SK-N-SH treated with all-trans-retinoic acid at 6 μM for 48 hours (cell line): ENCODE data around the gene FGF6.

Source experiments
- CREB5 ChIP-seq: fragments of 250-450 bp; sonication (Bioruptor Pico); IDR thresholded peaks from 2 replicates; pipeline ENCODE4 v1.5.1; 2020; ENCODE audit warnings: low read depth, mild to moderate bottlenecking, moderate library complexity
- CSDC2 ChIP-seq: fragments of 250-450 bp; sonication (Bioruptor Pico); IDR thresholded peaks from 2 replicates; pipeline ENCODE4 v1.5.0; 2020; ENCODE audit warnings: mild to moderate bottlenecking, moderate library complexity
- GLIS3 ChIP-seq: fragments of 250-450 bp; sonication (Bioruptor Pico); IDR thresholded peaks from 2 replicates; pipeline ENCODE4 v1.5.0; 2020; ENCODE audit warnings: mild to moderate bottlenecking, moderate library complexity
- TCF4 ChIP-seq: fragments of 250-450 bp; sonication (Bioruptor Pico); IDR thresholded peaks from 2 replicates; pipeline ENCODE4 v1.8.0; 2021; ENCODE audit warnings: mild to moderate bottlenecking, moderate library complexity, borderline replicate concordance
- TOX ChIP-seq: fragments of 250-450 bp; sonication (Bioruptor Pico); IDR thresholded peaks from 2 replicates; pipeline ENCODE4 v1.8.0; 2021; ENCODE audit warnings: mild to moderate bottlenecking, moderate library complexity, borderline replicate concordance
- ZNF565 ChIP-seq: fragments of 450-650 bp; formaldehyde crosslinking; conservative IDR thresholded peaks from 2 replicates; pipeline ENCODE4 v1.5.0; 2020; ENCODE audit warnings: low read depth, mild to moderate bottlenecking, moderate library complexity
- ZNF8 ChIP-seq: fragments of 450-650 bp; formaldehyde crosslinking; IDR thresholded peaks from 2 replicates; pipeline ENCODE4 v1.5.0; 2020; ENCODE audit warnings: mild to moderate bottlenecking, moderate library complexity
- TF ChIP-seq, protein P1 (sequence below): fragments of 250-450 bp; sonication (Bioruptor Pico); IDR thresholded peaks from 2 replicates; pipeline ENCODE4 v1.5.0; 2020; ENCODE audit warnings: mild to moderate bottlenecking, moderate library complexity

- TF ChIP-seq GLIS3: no peak
- no peak for TF ChIP-seq ZNF565
- no peak for TF ChIP-seq TOX (CRISPR knock-in tag)
- no peak for TF ChIP-seq CSDC2 (CRISPR knock-in tag)
- no peak for TF ChIP-seq TCF4
- no peak for TF ChIP-seq CREB5
- TF ChIP-seq ZNF8: no peak
- TF ChIP-seq, protein P1, sequence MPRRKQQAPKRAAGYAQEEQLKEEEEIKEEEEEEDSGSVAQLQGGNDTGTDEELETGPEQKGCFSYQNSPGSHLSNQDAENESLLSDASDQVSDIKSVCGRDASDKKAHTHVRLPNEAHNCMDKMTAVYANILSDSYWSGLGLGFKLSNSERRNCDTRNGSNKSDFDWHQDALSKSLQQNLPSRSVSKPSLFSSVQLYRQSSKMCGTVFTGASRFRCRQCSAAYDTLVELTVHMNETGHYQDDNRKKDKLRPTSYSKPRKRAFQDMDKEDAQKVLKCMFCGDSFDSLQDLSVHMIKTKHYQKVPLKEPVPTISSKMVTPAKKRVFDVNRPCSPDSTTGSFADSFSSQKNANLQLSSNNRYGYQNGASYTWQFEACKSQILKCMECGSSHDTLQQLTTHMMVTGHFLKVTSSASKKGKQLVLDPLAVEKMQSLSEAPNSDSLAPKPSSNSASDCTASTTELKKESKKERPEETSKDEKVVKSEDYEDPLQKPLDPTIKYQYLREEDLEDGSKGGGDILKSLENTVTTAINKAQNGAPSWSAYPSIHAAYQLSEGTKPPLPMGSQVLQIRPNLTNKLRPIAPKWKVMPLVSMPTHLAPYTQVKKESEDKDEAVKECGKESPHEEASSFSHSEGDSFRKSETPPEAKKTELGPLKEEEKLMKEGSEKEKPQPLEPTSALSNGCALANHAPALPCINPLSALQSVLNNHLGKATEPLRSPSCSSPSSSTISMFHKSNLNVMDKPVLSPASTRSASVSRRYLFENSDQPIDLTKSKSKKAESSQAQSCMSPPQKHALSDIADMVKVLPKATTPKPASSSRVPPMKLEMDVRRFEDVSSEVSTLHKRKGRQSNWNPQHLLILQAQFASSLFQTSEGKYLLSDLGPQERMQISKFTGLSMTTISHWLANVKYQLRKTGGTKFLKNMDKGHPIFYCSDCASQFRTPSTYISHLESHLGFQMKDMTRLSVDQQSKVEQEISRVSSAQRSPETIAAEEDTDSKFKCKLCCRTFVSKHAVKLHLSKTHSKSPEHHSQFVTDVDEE (CRISPR knock-in tag): no peak
These were observed 4.2 kb upstream of the FGF6 start for GRCh38 chr12:4449851-4450221.
